Measurements from ENCODE around the gene FLYWCH2. TPM values are rescaled to one million over a fixed set of nuclear protein-coding genes. Genes with fewer than 3 reads are reported as not detected.

Gene FLYWCH2
- total RNA-seq, 1 donor from 2014 or later = 36.5 TPM

GRCh38 chr16:2904922-2905240 is 21.9 kb downstream of the FLYWCH2 start:
- H2AFZ ChIP-seq (ENCODE audit: low read depth, low read length) = peak overlapping the region; percentile 76
- H3K36me3 ChIP-seq (ENCODE audit: insufficient read depth, low read length) = no peaks in the 10 kb centered on the region
- no peaks in the 10 kb centered on the region for H3K9me3 ChIP-seq (ENCODE audit: insufficient read depth, low read depth, low read length)
- H3K9me3 Mint-ChIP-seq (ENCODE audit: unreplicated experiment) = no peaks in the 10 kb centered on the region
- TF ChIP-seq EZH2 (IDR thresholded peaks at IDR 0.05; ENCODE audit: insufficient read depth, low read length) (no peak), CTCF (IDR thresholded peaks at IDR 0.05; ENCODE audit: insufficient read depth, low read depth, low read length) (no peak)
- H3K4me1 ChIP-seq (ENCODE audit: insufficient read depth, low read length) = peaks cover 16% of the 10 kb centered on the region
- peak overlapping the region; percentile 52 for H3K27ac ChIP-seq (ENCODE audit: low read depth, low read length)
- peaks cover 3% of the 10 kb centered on the region for H3K36me3 Mint-ChIP-seq (ENCODE audit: low read depth, unreplicated experiment)
- peak overlapping the region; percentile 95 for H3K4me3 Mint-ChIP-seq (ENCODE audit: unreplicated experiment)
- peak overlapping the region; percentile 100 for H3K4me2 ChIP-seq (ENCODE audit: low read length)
- H4K20me1 ChIP-seq (ENCODE audit: insufficient read depth, low read length) = no peaks in the 10 kb centered on the region
- no peaks in the 10 kb centered on the region for H3K27me3 Mint-ChIP-seq (ENCODE audit: low read depth, unreplicated experiment)
- H3K9ac ChIP-seq (ENCODE audit: low read length) = peak overlapping the region; percentile 88
- peak overlapping the region; percentile 87 for H3K27ac Mint-ChIP-seq (ENCODE audit: unreplicated experiment)
- DNase-seq (ENCODE audit: low read depth) (no peak), FAIRE-seq (no peak)
- H3K79me2 ChIP-seq (ENCODE audit: insufficient read depth, low read length) = no peaks in the 10 kb centered on the region
- peaks cover 15% of the 10 kb centered on the region for H3K4me1 Mint-ChIP-seq (ENCODE audit: low read depth, unreplicated experiment)
- no peaks in the 10 kb centered on the region for H3K27me3 ChIP-seq (ENCODE audit: insufficient read depth, low read length)
- peak overlapping the region; percentile 87 for H3K4me3 ChIP-seq (ENCODE audit: insufficient read depth, low read depth, low read length)

- H3K4me3 ChIP-seq (ENCODE audit: insufficient read depth, low read depth, low read length) = peak overlapping the region; percentile 87
- peaks cover 15% of the 10 kb centered on the region for H3K4me1 Mint-ChIP-seq (ENCODE audit: low read depth, unreplicated experiment)
- no peaks in the 10 kb centered on the region for H3K36me3 ChIP-seq (ENCODE audit: insufficient read depth, low read length)
- peak overlapping the region; percentile 95 for H3K4me3 Mint-ChIP-seq (ENCODE audit: unreplicated experiment)
- H3K27me3 Mint-ChIP-seq (ENCODE audit: low read depth, unreplicated experiment) = no peaks in the 10 kb centered on the region
- no peaks in the 10 kb centered on the region for H3K9me3 Mint-ChIP-seq (ENCODE audit: unreplicated experiment)
- peak overlapping the region; percentile 94 for H3K27ac Mint-ChIP-seq (ENCODE audit: unreplicated experiment)
- peak; percentile 98 for DNase-seq (ENCODE audit: low read depth)
- peak overlapping the region; percentile 88 for H3K9ac ChIP-seq (ENCODE audit: low read length)
- H3K36me3 Mint-ChIP-seq (ENCODE audit: low read depth, unreplicated experiment) = peaks cover 3% of the 10 kb centered on the region
- H3K4me1 ChIP-seq (ENCODE audit: insufficient read depth, low read length) = peaks cover 16% of the 10 kb centered on the region
- TF ChIP-seq CTCF (IDR thresholded peaks at IDR 0.05; ENCODE audit: insufficient read depth, low read depth, low read length) = no peak
- no peak for TF ChIP-seq EZH2 (IDR thresholded peaks at IDR 0.05; ENCODE audit: insufficient read depth, low read length)
- H4K20me1 ChIP-seq (ENCODE audit: insufficient read depth, low read length) = no peaks in the 10 kb centered on the region
- H3K27ac ChIP-seq (ENCODE audit: low read depth, low read length) = peak overlapping the region; percentile 52
- peak overlapping the region; percentile 100 for H3K4me2 ChIP-seq (ENCODE audit: low read length)
- FAIRE-seq = no peak
- H3K79me2 ChIP-seq (ENCODE audit: insufficient read depth, low read length) = no peaks in the 10 kb centered on the region
- H3K9me3 ChIP-seq (ENCODE audit: insufficient read depth, low read depth, low read length) = no peaks in the 10 kb centered on the region
- H3K27me3 ChIP-seq (ENCODE audit: insufficient read depth, low read length) = no peaks in the 10 kb centered on the region
- H2AFZ ChIP-seq (ENCODE audit: low read depth, low read length) = peak overlapping the region; percentile 37
These were observed 22.4 kb downstream of the FLYWCH2 start for GRCh38 chr16:2905241-2905987.

- H3K4me2 ChIP-seq (ENCODE audit: low read length) = peak overlapping the region; percentile 77
- Mint-ChIP-seq H3K27ac (ENCODE audit: unreplicated experiment) (peak overlapping the region; percentile 94), H3K4me3 (ENCODE audit: unreplicated experiment) (peak overlapping the region; percentile 68), H3K9me3 (ENCODE audit: unreplicated experiment) (no peaks in the 10 kb centered on the region), H3K27me3 (ENCODE audit: low read depth, unreplicated experiment) (no peaks in the 10 kb centered on the region), H3K4me1 (ENCODE audit: low read depth, unreplicated experiment) (peaks cover 15% of the 10 kb centered on the region), H3K36me3 (ENCODE audit: low read depth, unreplicated experiment) (peaks cover 2% of the 10 kb centered on the region)
- FAIRE-seq = peak; percentile 56
- no peaks in the 10 kb centered on the region for H3K9me3 ChIP-seq (ENCODE audit: insufficient read depth, low read depth, low read length)
- H3K4me1 ChIP-seq (ENCODE audit: insufficient read depth, low read length) = peaks cover 16% of the 10 kb centered on the region
- no peaks in the 10 kb centered on the region for H3K36me3 ChIP-seq (ENCODE audit: insufficient read depth, low read length)
- H3K27me3 ChIP-seq (ENCODE audit: insufficient read depth, low read length) = no peaks in the 10 kb centered on the region
- no peak overlapping the region for H3K4me3 ChIP-seq (ENCODE audit: insufficient read depth, low read depth, low read length)
- no peaks in the 10 kb centered on the region for H4K20me1 ChIP-seq (ENCODE audit: insufficient read depth, low read length)
- H2AFZ ChIP-seq (ENCODE audit: low read depth, low read length) = no peak overlapping the region
- no peak overlapping the region for H3K9ac ChIP-seq (ENCODE audit: low read length)
- H3K79me2 ChIP-seq (ENCODE audit: insufficient read depth, low read length) = no peaks in the 10 kb centered on the region
- TF ChIP-seq EZH2 (IDR thresholded peaks at IDR 0.05; ENCODE audit: insufficient read depth, low read length) (no peak), CTCF (IDR thresholded peaks at IDR 0.05; ENCODE audit: insufficient read depth, low read depth, low read length) (no peak)
- peak overlapping the region; percentile 1 for H3K27ac ChIP-seq (ENCODE audit: low read depth, low read length)
- DNase-seq (ENCODE audit: low read depth) = no peak
These were observed 23.0 kb downstream of the FLYWCH2 start for GRCh38 chr16:2905988-2906387.
